K562 (cell line): ENCODE results near the gene HMGB1. TPM values are rescaled to one million over a fixed set of nuclear protein-coding genes. Genes with fewer than 3 reads are reported as not detected.
A peak's percentile ranks its signal among the peaks of the same experiment; 100 is the strongest.

Experiments used
- CAMTA2 ChIP-seq: fragments of 250-450 bp; sonication (Bioruptor Pico); conservative IDR thresholded peaks from 2 replicates; pipeline ENCODE4 v1.5.1; 2022
- CHD7 ChIP-seq: fragments of 200-600 bp; sonication (generic); IDR thresholded peaks from one replicate; pipeline ENCODE4 v1.6.1; 2012; ENCODE audit warnings: mild to moderate bottlenecking, low read depth, low read length, inconsistent platforms
- EGR1 ChIP-seq: fragments of 450-650 bp; conservative IDR thresholded peaks from 2 replicates; pipeline ENCODE4 v1.6.1; 2017; ENCODE audit warnings: mild to moderate bottlenecking
- FOSL1 ChIP-seq: fragments of 200-800 bp; sonication (Bioruptor generic); conservative IDR thresholded peaks from 2 replicates; pipeline ENCODE4 v1.6.1; 2016; ENCODE audit warnings: missing genetic modification characterization, missing compliant biosample characterization
- GABPB1 ChIP-seq: sonication (generic); formaldehyde crosslinking; IDR thresholded peaks from 2 replicates; pipeline ENCODE4 v1.8.0; 2022; ENCODE audit warnings: mild to moderate bottlenecking, missing genetic modification reagents
- HDAC1 ChIP-seq, 2 experiments: fragments of 450-650 bp; IDR thresholded peaks; 2 replicates each; pipeline ENCODE4 v1.6.1; 2016 to 2017; ENCODE audit warnings: inconsistent platforms in 1 of 2, mild to moderate bottlenecking in 1 of 2, moderate library complexity in 1 of 2
- KLF6 ChIP-seq: fragments of 250-450 bp; sonication (Bioruptor Pico); IDR thresholded peaks from 2 replicates; pipeline ENCODE4 v1.4.0; 2020; ENCODE audit warnings: mild to moderate bottlenecking, moderate library complexity, borderline replicate concordance
- polyA plus RNA-seq, 8 experiments: library from polyadenylated mRNA; depleted of rRNA in 4 of 8; stranded (reverse) in 5 of 8; unstranded in 3 of 8; fragments of >200 nt; fragmentation: Nextera tagmentation in 2 of 8; fragmentation: Illumina TruSeq in 1 of 8; extraction: Ambion mirVana in 2 of 8; extraction: Trizol in 1 of 8; gene quantifications; 2 replicates each; pipeline versions ENCODE4 v1.2.1 to v1.2.3, GENCODE V29; 2011 to 2014; ENCODE audit warnings: inconsistent platforms in 1 of 8, missing spikeins in 1 of 8
- total RNA-seq, 7 experiments: library from RNA; depleted of rRNA in 6 of 7; stranded (reverse); fragments of >200 nt in 6 of 7; fragmentation: Illumina TruSeq in 2 of 7; extraction: Trizol in 2 of 7; gene quantifications; 2 replicates each; pipeline versions ENCODE4 v1.2.1 to v1.2.3, GENCODE V29; 2011 to 2021; ENCODE audit warnings: low replicate concordance in 1 of 7

HMGB1 gene
- total and polyA plus RNA-seq, 9 of the 15 experiments (the other 6 are each of a cell fraction or from before 2014, with no cell fraction given), result 442 to 1,896 (median 933) TPM

DNA sequence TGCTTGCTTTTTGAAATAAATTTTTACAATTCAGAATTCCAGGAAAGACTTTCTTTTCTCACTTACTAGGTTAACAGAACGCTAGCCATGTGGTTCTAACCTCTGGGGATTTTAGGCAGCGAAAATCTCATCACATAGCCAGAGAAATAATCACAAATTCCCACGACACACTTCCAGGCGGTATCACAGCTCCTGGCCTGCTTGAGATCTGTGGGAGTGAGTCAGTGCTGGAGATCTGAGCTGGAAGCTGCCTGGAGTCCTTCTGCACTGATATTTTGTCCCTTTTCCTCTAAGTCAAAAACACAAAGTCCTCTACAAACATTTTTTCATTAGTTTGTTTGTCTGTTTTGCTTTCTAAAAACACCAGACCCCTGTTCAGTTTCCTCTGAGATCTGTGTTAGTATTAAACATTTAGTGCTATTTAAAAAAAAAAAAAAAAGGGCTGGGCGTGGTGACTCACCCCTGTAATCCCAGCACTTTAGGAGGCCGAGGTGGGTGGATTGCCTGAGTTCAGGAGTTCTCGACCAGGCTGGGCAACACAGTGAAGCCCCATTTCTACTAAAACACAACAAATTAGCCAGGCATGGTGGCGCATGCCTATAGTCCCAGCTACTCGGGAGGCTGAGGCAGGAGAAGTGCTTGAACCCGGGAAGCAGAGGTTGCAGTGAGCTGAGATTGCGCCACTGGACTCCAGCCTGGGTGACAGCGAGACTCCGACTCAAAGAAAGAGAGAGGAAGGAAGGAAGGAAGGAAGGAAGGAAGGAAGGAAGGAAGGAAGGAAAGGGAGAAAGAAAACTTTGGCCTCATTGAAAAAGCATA is 55.6 kb downstream of the HMGB1 start (continued):
- TF ChIP-seq CHD7 (no peak), FOSL1 (tag) (peak; percentile 49), CAMTA2 (no peak), EGR1 (0 out of 2 replicates have a peak, but pooled peaks have one; percentile 8), HDAC1 (IDR thresholded peaks at IDR 0.05) (no peak), KLF6 (CRISPR knock-in tag) (no peak), GABPB1 (CRISPR knock-in tag) (no peak)
